ENCODE data around the gene OR1I1.
"Not testable (repeated sequence)": the region's sequence is repeated elsewhere in the genome, so short reads cannot be mapped to it uniquely, and the experiment has no call there.

DNA sequence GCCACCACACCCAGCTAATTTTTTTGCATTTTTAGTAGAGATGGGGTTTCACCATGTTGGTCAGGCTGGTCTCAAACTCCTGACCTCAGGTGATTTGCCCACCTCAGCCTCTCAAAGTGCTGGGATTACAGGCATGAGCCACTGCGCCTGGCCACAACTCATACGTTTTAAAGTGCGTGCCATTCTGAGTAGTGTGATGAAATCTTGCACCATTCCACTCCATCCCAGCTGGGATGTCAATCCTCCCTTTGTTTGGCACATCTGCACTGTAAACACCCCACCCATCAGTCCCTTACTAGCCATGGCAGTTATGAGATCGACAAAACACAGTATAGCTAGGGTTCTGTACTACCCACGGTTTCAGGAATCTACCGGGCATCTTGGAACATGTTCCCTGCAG lies 16.0 kb downstream of the OR1I1 start:
- not testable (repeated sequence) for TF ChIP-seq POLR2A (IDR thresholded peaks at IDR 0.05; ENCODE audit: low read depth); POLR2AphosphoS5 (IDR thresholded peaks at IDR 0.05)
